H1 (cell line): Measurements from ENCODE around the gene MYOM3. TPM values are rescaled to one million over a fixed set of nuclear protein-coding genes. Genes with fewer than 3 reads are reported as not detected.

Experiments used
- BCL11A ChIP-seq, 2 experiments: IDR thresholded peaks; one replicate each; pipeline ENCODE4 v1.6.1; 2011; ENCODE audit warnings: low read depth in 2 of 2, low read length in 2 of 2, mild to moderate bottlenecking in 2 of 2
- BRCA1 ChIP-seq: IDR thresholded peaks from 2 replicates; pipeline ENCODE4 v1.6.1; 2012; ENCODE audit warnings: low read depth, low read length, improper control_type of control experiment
- CHD1 ChIP-seq: IDR thresholded peaks from 2 replicates; pipeline ENCODE4 v1.6.1; 2012; ENCODE audit warnings: low read depth, low read length, improper control_type of control experiment
- EZH2 ChIP-seq: fragments of 200-600 bp; sonication (generic); IDR thresholded peaks from 2 replicates; pipeline ENCODE4 v1.7.1; 2012; ENCODE audit warnings: low read depth, mild to moderate bottlenecking, moderate library complexity, low read length, inconsistent platforms; ENCODE audit not compliant: severe bottlenecking
- GABPA ChIP-seq: IDR thresholded peaks from 2 replicates; pipeline ENCODE4 v1.6.1; 2011; ENCODE audit warnings: mild to moderate bottlenecking, low read length, moderate library complexity, borderline replicate concordance; ENCODE audit not compliant: insufficient read depth
- POLR2AphosphoS5 ChIP-seq: IDR thresholded peaks from 2 replicates; pipeline ENCODE4 v1.6.1; 2011; ENCODE audit warnings: low read depth, low read length
- TAF1 ChIP-seq: IDR thresholded peaks from 2 replicates; pipeline ENCODE4 v1.6.1; 2011; ENCODE audit warnings: mild to moderate bottlenecking, low read depth, low read length
- polyA plus RNA-seq, 7 experiments: library from polyadenylated mRNA; depleted of rRNA in 3 of 7; stranded (reverse) in 5 of 7; unstranded in 2 of 7; fragments of >200 nt in 5 of 7; fragments of 200-250 nt in 2 of 7; gene quantifications; 1 replicate in 5 of 7; 2 replicates in 1 of 7; 4 replicates in 1 of 7; pipeline versions ENCODE4 v1.2.1 to v1.2.3, GENCODE V29; 2011 to 2013; ENCODE audit warnings: missing spikeins in 2 of 7, mixed read lengths in 2 of 7
- total RNA-seq: library from RNA; stranded (reverse); fragmentation: NEBNext Ultra II Directional; extraction: Animal tissue kit (Norgen Biotek cat#: 25700); gene quantifications from 2 replicates; pipeline ENCODE4 v1.2.1, GENCODE V29; 2021
- TF ChIP-seq, protein P1 (sequence below): fragments of 300-600 bp; sonication (generic); IDR thresholded peaks from 2 replicates; pipeline ENCODE4 v1.7.1; 2012; ENCODE audit warnings: low read length, moderate library complexity, mild to moderate bottlenecking, inconsistent platforms; ENCODE audit not compliant: insufficient replicate concordance
- TF ChIP-seq, protein P2 (sequence below): IDR thresholded peaks from 2 replicates; pipeline ENCODE4 v1.6.1; 2011; ENCODE audit warnings: low read depth, mild to moderate bottlenecking, low read length; ENCODE audit not compliant: insufficient read depth
- TF ChIP-seq, protein P3 (sequence below): IDR thresholded peaks from 2 replicates; pipeline ENCODE4 v1.6.1; 2012; ENCODE audit warnings: inconsistent platforms

The MYOM3 gene
- total and polyA plus RNA-seq, 2 of the 8 experiments (the other 6 are each of a cell fraction or from before 2014, with no cell fraction given) = 0.08 to 0.09 TPM

- TF ChIP-seq, protein P1, sequence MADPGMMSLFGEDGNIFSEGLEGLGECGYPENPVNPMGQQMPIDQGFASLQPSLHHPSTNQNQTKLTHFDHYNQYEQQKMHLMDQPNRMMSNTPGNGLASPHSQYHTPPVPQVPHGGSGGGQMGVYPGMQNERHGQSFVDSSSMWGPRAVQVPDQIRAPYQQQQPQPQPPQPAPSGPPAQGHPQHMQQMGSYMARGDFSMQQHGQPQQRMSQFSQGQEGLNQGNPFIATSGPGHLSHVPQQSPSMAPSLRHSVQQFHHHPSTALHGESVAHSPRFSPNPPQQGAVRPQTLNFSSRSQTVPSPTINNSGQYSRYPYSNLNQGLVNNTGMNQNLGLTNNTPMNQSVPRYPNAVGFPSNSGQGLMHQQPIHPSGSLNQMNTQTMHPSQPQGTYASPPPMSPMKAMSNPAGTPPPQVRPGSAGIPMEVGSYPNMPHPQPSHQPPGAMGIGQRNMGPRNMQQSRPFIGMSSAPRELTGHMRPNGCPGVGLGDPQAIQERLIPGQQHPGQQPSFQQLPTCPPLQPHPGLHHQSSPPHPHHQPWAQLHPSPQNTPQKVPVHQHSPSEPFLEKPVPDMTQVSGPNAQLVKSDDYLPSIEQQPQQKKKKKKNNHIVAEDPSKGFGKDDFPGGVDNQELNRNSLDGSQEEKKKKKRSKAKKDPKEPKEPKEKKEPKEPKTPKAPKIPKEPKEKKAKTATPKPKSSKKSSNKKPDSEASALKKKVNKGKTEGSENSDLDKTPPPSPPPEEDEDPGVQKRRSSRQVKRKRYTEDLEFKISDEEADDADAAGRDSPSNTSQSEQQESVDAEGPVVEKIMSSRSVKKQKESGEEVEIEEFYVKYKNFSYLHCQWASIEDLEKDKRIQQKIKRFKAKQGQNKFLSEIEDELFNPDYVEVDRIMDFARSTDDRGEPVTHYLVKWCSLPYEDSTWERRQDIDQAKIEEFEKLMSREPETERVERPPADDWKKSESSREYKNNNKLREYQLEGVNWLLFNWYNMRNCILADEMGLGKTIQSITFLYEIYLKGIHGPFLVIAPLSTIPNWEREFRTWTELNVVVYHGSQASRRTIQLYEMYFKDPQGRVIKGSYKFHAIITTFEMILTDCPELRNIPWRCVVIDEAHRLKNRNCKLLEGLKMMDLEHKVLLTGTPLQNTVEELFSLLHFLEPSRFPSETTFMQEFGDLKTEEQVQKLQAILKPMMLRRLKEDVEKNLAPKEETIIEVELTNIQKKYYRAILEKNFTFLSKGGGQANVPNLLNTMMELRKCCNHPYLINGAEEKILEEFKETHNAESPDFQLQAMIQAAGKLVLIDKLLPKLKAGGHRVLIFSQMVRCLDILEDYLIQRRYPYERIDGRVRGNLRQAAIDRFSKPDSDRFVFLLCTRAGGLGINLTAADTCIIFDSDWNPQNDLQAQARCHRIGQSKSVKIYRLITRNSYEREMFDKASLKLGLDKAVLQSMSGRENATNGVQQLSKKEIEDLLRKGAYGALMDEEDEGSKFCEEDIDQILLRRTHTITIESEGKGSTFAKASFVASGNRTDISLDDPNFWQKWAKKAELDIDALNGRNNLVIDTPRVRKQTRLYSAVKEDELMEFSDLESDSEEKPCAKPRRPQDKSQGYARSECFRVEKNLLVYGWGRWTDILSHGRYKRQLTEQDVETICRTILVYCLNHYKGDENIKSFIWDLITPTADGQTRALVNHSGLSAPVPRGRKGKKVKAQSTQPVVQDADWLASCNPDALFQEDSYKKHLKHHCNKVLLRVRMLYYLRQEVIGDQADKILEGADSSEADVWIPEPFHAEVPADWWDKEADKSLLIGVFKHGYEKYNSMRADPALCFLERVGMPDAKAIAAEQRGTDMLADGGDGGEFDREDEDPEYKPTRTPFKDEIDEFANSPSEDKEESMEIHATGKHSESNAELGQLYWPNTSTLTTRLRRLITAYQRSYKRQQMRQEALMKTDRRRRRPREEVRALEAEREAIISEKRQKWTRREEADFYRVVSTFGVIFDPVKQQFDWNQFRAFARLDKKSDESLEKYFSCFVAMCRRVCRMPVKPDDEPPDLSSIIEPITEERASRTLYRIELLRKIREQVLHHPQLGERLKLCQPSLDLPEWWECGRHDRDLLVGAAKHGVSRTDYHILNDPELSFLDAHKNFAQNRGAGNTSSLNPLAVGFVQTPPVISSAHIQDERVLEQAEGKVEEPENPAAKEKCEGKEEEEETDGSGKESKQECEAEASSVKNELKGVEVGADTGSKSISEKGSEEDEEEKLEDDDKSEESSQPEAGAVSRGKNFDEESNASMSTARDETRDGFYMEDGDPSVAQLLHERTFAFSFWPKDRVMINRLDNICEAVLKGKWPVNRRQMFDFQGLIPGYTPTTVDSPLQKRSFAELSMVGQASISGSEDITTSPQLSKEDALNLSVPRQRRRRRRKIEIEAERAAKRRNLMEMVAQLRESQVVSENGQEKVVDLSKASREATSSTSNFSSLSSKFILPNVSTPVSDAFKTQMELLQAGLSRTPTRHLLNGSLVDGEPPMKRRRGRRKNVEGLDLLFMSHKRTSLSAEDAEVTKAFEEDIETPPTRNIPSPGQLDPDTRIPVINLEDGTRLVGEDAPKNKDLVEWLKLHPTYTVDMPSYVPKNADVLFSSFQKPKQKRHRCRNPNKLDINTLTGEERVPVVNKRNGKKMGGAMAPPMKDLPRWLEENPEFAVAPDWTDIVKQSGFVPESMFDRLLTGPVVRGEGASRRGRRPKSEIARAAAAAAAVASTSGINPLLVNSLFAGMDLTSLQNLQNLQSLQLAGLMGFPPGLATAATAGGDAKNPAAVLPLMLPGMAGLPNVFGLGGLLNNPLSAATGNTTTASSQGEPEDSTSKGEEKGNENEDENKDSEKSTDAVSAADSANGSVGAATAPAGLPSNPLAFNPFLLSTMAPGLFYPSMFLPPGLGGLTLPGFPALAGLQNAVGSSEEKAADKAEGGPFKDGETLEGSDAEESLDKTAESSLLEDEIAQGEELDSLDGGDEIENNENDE = no peak
- TF ChIP-seq, protein P2, sequence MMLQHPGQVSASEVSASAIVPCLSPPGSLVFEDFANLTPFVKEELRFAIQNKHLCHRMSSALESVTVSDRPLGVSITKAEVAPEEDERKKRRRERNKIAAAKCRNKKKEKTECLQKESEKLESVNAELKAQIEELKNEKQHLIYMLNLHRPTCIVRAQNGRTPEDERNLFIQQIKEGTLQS = no peak
- TF ChIP-seq BRCA1 = no peak
- no peak for TF ChIP-seq TAF1
- no peak for TF ChIP-seq CHD1
- TF ChIP-seq GABPA = no peak
- no peak for TF ChIP-seq BCL11A (IDR thresholded peaks at IDR 0.05; ENCODE audit: low read depth in 2 of 2, low read length in 2 of 2)
- TF ChIP-seq, protein P3, sequence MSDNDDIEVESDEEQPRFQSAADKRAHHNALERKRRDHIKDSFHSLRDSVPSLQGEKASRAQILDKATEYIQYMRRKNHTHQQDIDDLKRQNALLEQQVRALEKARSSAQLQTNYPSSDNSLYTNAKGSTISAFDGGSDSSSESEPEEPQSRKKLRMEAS = no peak
- TF ChIP-seq EZH2 = no peak
- TF ChIP-seq POLR2AphosphoS5 = no peak
Observed at GRCh38 chr1:24047110-24047477, 64.8 kb downstream of the MYOM3 start (continued).
